Activated CD4-positive, CD25-positive, alpha-beta regulatory T cell treated with anti-CD3 and anti-CD28 coated beads, Interleukin-2, amount 50 U/mL, for 72 hours (primary cell): ENCODE measurements around the gene FBXO2.
"Not testable (repeated sequence)": the region's sequence is repeated elsewhere in the genome, so short reads cannot be mapped to it uniquely, and the experiment has no call there.

Source experiments
- DNase-seq: peaks from one replicate; pipeline ENCODE4 v3.0.0; 2021

The FBXO2 gene

GRCh38 chr1:11622398-11622797, 31.8 kb downstream of the FBXO2 start:
- no peak for DNase-seq

- no peak for DNase-seq
Observed at GRCh38 chr1:11620924-11621323, 33.3 kb downstream of the FBXO2 start.

- DNase-seq = no peak
Observed at GRCh38 chr1:11620405-11620804, 33.8 kb downstream of the FBXO2 start.

GRCh38 chr1:11617741-11618140, 36.5 kb downstream of the FBXO2 start:
- no peak for DNase-seq

GRCh38 chr1:11617314-11617713, 36.9 kb downstream of the FBXO2 start:
- no peak for DNase-seq

- DNase-seq = no peak
Observed at GRCh38 chr1:11616766-11617165, 37.5 kb downstream of the FBXO2 start.

GRCh38 chr1:11615090-11615489, 39.1 kb downstream of the FBXO2 start:
- no peak for DNase-seq

- DNase-seq = no peak
Observed at GRCh38 chr1:11613347-11613746, 40.9 kb downstream of the FBXO2 start.

GRCh38 chr1:11611638-11612327, 42.4 kb downstream of the FBXO2 start:
- no peak for DNase-seq

GRCh38 chr1:11610629-11611180, 43.5 kb downstream of the FBXO2 start:
- DNase-seq = no peak

GRCh38 chr1:11609378-11609777, 44.9 kb downstream of the FBXO2 start:
- not testable (repeated sequence) for DNase-seq

GRCh38 chr1:11608596-11609130, 45.6 kb downstream of the FBXO2 start:
- DNase-seq = not testable (repeated sequence)

- no peak for DNase-seq
Observed at GRCh38 chr1:11606775-11607174, 47.5 kb downstream of the FBXO2 start.

- DNase-seq = no peak
Observed at GRCh38 chr1:11602981-11603380, 51.2 kb downstream of the FBXO2 start.

- no peak for DNase-seq
Observed at GRCh38 chr1:11602424-11602823, 51.8 kb downstream of the FBXO2 start.

- DNase-seq = no peak
Observed at GRCh38 chr1:11600836-11601235, 53.4 kb downstream of the FBXO2 start.

GRCh38 chr1:11599891-11600576, 54.2 kb downstream of the FBXO2 start:
- DNase-seq = no peak

GRCh38 chr1:11598461-11598860, 55.8 kb downstream of the FBXO2 start:
- no peak for DNase-seq
